Panc1 (cell line): ENCODE data around the gene PCTP. TPM values are rescaled to one million over a fixed set of nuclear protein-coding genes. Genes with fewer than 3 reads are reported as not detected.

Source experiments
- ATAC-seq: fragments of 200-7000 bp; cut with Tn5 transposase; 2 replicates; pipeline ENCODE4 v1.9.1; 2020; ENCODE audit warnings: mild to moderate bottlenecking, moderate library complexity
- BruUV-seq: library from RNA; stranded (reverse); fragments of 400-500 nt; replicated peaks from 2 replicates; lab custom pipeline; 2021; lab: Mats Ljungman, UMichigan
- CTCF ChIA-PET: fragments of 300-600 bp; sonication (Branson Sonifier 250); formaldehyde crosslinking; loops from one replicate; lab custom pipeline; 2022; ENCODE audit warnings: antibody characterized with exemption; lab: Charles Lee
- POLR2A ChIA-PET: fragments of 300-600 bp; sonication (Branson Sonifier 250); formaldehyde crosslinking; loops from one replicate; lab custom pipeline; 2022; ENCODE audit warnings: antibody characterized with exemption; lab: Charles Lee
- DNase-seq: peaks from one replicate; pipeline ENCODE4 v3.0.0-alpha.2; 2010; ENCODE audit warnings: low read depth, low spot score
- H3K27ac ChIP-seq: 2 replicates; pipeline ENCODE4 v1.5.1; 2011; ENCODE audit warnings: mild to moderate bottlenecking, low read length, inconsistent platforms
- H3K27me3 ChIP-seq: fragments of 200-500 bp; sonication (Bioruptor generic); 2 replicates; pipeline ENCODE4 v1.6.0; 2014; ENCODE audit warnings: low read length, inconsistent platforms; ENCODE audit not compliant: control insufficient read depth, insufficient read depth
- H3K36me3 ChIP-seq: fragments of 200-500 bp; sonication (Bioruptor generic); 2 replicates; pipeline ENCODE4 v1.5.1; 2014; ENCODE audit warnings: inconsistent platforms, mild to moderate bottlenecking, low read length, moderate library complexity; ENCODE audit not compliant: control insufficient read depth, insufficient read depth
- H3K4me1 ChIP-seq: 2 replicates; pipeline ENCODE4 v1.5.1; 2011; ENCODE audit warnings: inconsistent platforms, mild to moderate bottlenecking, low read length, moderate library complexity; ENCODE audit not compliant: control insufficient read depth, insufficient read depth
- H3K4me3 ChIP-seq, 2 experiments: 2 replicates each; pipeline ENCODE4 v1.5.1; 2011 to 2012; ENCODE audit warnings: low read depth in 2 of 2, low read length in 2 of 2, mild to moderate bottlenecking in 2 of 2, inconsistent platforms in 1 of 2, moderate library complexity in 1 of 2
- H3K9me3 ChIP-seq: fragments of 200-500 bp; sonication (Bioruptor generic); 2 replicates; pipeline ENCODE4 v1.5.1; 2014; ENCODE audit warnings: low read depth, mild to moderate bottlenecking, inconsistent platforms, low read length, moderate library complexity; ENCODE audit not compliant: control insufficient read depth, insufficient read depth
- CTCF ChIP-seq: fragments of 450-650 bp; IDR thresholded peaks from 2 replicates; pipeline ENCODE4 v1.5.1; 2017; ENCODE audit warnings: mild to moderate bottlenecking
- POLR2AphosphoS5 ChIP-seq: IDR thresholded peaks from 2 replicates; pipeline ENCODE4 v1.6.1; 2012; ENCODE audit warnings: mild to moderate bottlenecking, low read depth, low read length, moderate library complexity
- REST ChIP-seq, 2 experiments: IDR thresholded peaks; 2 replicates each; pipeline ENCODE4 v1.6.1; 2011 to 2012; ENCODE audit warnings: low read depth in 2 of 2, control low read depth in 1 of 2, low read length in 1 of 2, mild to moderate bottlenecking in 1 of 2, moderate library complexity in 1 of 2; ENCODE audit not compliant: insufficient read depth in 1 of 2
- SIN3A ChIP-seq: IDR thresholded peaks from 2 replicates; pipeline ENCODE4 v1.6.1; 2012; ENCODE audit warnings: low read depth, mild to moderate bottlenecking, low read length, moderate library complexity, borderline replicate concordance; ENCODE audit not compliant: insufficient read depth
- TCF7L2 ChIP-seq: IDR thresholded peaks from 2 replicates; pipeline ENCODE4 v1.6.1; 2011; ENCODE audit warnings: mild to moderate bottlenecking, low read depth, low read length, inconsistent platforms
- in situ Hi-C: cut with HindIII; loops from 2 replicates; pipeline ENCODE4 v1.10.0; 2016; ENCODE audit warnings: low sequenced_read_pairs, low pct_unique_long_range_greater_than_20kb
- intact Hi-C: fragments of 100-400 bp; cut with micrococcal nuclease; formaldehyde crosslinking; loops from one replicate; pipeline ENCODE4 v1.10.0; 2022; ENCODE audit not compliant: unreplicated experiment
- total RNA-seq: library from RNA; stranded (reverse); gene quantifications from one replicate; pipeline ENCODE4 v1.2.1, GENCODE V29; 2021; ENCODE audit not compliant: unreplicated experiment

PCTP gene
- total RNA-seq, 1 experiment from 2014 or later, result 23.7 TPM

DNA sequence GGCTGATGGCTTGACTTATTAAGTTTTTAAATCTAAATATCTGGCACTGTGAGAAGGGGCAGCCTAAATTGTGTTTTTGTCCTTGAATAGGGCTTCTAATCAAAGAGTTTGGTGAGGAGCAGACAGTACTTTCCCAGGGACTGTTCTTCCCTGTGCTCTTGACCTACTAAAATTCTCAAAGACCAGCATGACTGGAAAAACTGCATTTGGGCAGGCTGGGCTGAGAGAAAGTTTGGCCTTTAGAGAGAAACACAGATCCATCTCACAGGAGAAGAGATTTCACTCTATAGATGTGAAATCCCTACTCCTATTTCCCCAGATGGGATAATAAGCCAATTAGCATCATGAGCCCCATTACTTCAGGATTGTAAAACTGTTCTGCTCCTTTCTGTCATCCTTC lies 7.3 kb downstream of the PCTP start:
- Histone ChIP-seq H3K9me3 (no peaks in the 10 kb centered on the region), H3K4me3 (no peak overlapping the region), H3K27ac (no peak overlapping the region), H3K4me1 (no peaks in the 10 kb centered on the region), H3K27me3 (no peaks in the 10 kb centered on the region), H3K36me3 (no peaks in the 10 kb centered on the region)
- ChIA-PET CTCF (no interaction called here), POLR2A (no interaction called here)
- TF ChIP-seq SIN3A, result no peak
- in situ Hi-C loops (no loop called here), intact Hi-C loops (no loop called here)
- DNase-seq (no peak), ATAC-seq (no peak)
- no TSS peak for BruUV-seq

- ATAC-seq (no peak), DNase-seq (no peak)
- no peaks in the 10 kb centered on the region for H3K27me3 ChIP-seq
- no peaks in the 10 kb centered on the region for H3K9me3 ChIP-seq
- intact Hi-C loops, result no loop called here
- no peak overlapping the region for H3K27ac ChIP-seq
- H3K4me3 ChIP-seq, result no peak overlapping the region
- ChIA-PET CTCF (no interaction called here), POLR2A (no interaction called here)
- BruUV-seq, result no TSS peak
- in situ Hi-C loops, result no loop called here
- TF ChIP-seq POLR2AphosphoS5 (no peak), TCF7L2 (no peak), SIN3A (no peak), REST (IDR thresholded peaks at IDR 0.05; ENCODE audit: insufficient read depth in 1 of 2, low read depth in 2 of 2, low read length in 1 of 2) (no peak), CTCF (no peak)
- H3K36me3 ChIP-seq, result no peaks in the 10 kb centered on the region
- no peaks in the 10 kb centered on the region for H3K4me1 ChIP-seq
Measured at GRCh38 chr17:55760643-55761355, 9.9 kb downstream of the PCTP start.

GRCh38 chr17:55762086-55762858 lies 11.4 kb downstream of the PCTP start:
- H3K27me3 ChIP-seq, result no peaks in the 10 kb centered on the region
- no peak overlapping the region for H3K4me3 ChIP-seq
- in situ Hi-C loops, result no loop called here
- H3K36me3 ChIP-seq, result no peaks in the 10 kb centered on the region
- DNase-seq (no peak), ATAC-seq (no peak)
- H3K9me3 ChIP-seq, result no peaks in the 10 kb centered on the region
- CTCF ChIA-PET, result no interaction called here
- no peak for TF ChIP-seq CTCF
- TF ChIP-seq POLR2AphosphoS5, result no peak
- TF ChIP-seq SIN3A, result no peak
- TF ChIP-seq TCF7L2, result no peak
- no peak for TF ChIP-seq REST (IDR thresholded peaks at IDR 0.05; ENCODE audit: insufficient read depth in 1 of 2, low read depth in 2 of 2, low read length in 1 of 2)
- H3K4me1 ChIP-seq, result no peaks in the 10 kb centered on the region
- BruUV-seq, result no TSS peak
- no peak overlapping the region for H3K27ac ChIP-seq
- intact Hi-C loops, result no loop called here
- POLR2A ChIA-PET, result no interaction called here
